NCI-H524 (cell line): Measurements from ENCODE around the gene AOPEP.
A peak's percentile ranks its signal among the peaks of the same experiment; 100 is the strongest.

Experiments used
- DNase-seq, 2 experiments: peaks; one replicate each; lab custom pipeline; 2025; lab: John Stamatoyannopoulos, UW

The AOPEP gene

GRCh38 chr9:95083086-95083768 is 356.7 kb downstream of the AOPEP start:
- DNase-seq, result no peak

- no peak for DNase-seq
These were observed 357.9 kb downstream of the AOPEP start for GRCh38 chr9:95084254-95084934.

GRCh38 chr9:95085036-95085770 is 358.7 kb downstream of the AOPEP start:
- DNase-seq, result no peak

GRCh38 chr9:95085861-95086563 is 359.5 kb downstream of the AOPEP start:
- no peak for DNase-seq

- no peak for DNase-seq
These were observed 360.1 kb downstream of the AOPEP start for GRCh38 chr9:95086564-95086955.

- DNase-seq, result peak in 1 of 2 experiments; percentile 15
These were observed 361.3 kb downstream of the AOPEP start for GRCh38 chr9:95087659-95088242.

GRCh38 chr9:95088421-95089161 is 362.1 kb downstream of the AOPEP start:
- no peak for DNase-seq

- DNase-seq, result no peak
These were observed 362.9 kb downstream of the AOPEP start for GRCh38 chr9:95089257-95090022.

GRCh38 chr9:95090023-95090791 is 363.7 kb downstream of the AOPEP start:
- no peak for DNase-seq

GRCh38 chr9:95090871-95091577 is 364.5 kb downstream of the AOPEP start:
- no peak for DNase-seq

- no peak for DNase-seq
These were observed 365.2 kb downstream of the AOPEP start for GRCh38 chr9:95091601-95092261.

- DNase-seq, result no peak
These were observed 366.0 kb downstream of the AOPEP start for GRCh38 chr9:95092262-95093072.

GRCh38 chr9:95093586-95093985 is 367.1 kb downstream of the AOPEP start:
- no peak for DNase-seq

- DNase-seq, result no peak
These were observed 367.5 kb downstream of the AOPEP start for GRCh38 chr9:95094002-95094401.

- no peak for DNase-seq
These were observed 369.3 kb downstream of the AOPEP start for GRCh38 chr9:95095641-95096355.

- no peak for DNase-seq
These were observed 369.9 kb downstream of the AOPEP start for GRCh38 chr9:95096381-95096780.

GRCh38 chr9:95096807-95097206 is 370.3 kb downstream of the AOPEP start:
- peak in 1 of 2 experiments; percentile 19 for DNase-seq
